NCI-H2029 (cell line): Measurements from ENCODE around the gene GSAP.

Experiments
- DNase-seq: peaks from one replicate; lab custom pipeline; 2025; lab: John Stamatoyannopoulos, UW

GSAP gene

DNA sequence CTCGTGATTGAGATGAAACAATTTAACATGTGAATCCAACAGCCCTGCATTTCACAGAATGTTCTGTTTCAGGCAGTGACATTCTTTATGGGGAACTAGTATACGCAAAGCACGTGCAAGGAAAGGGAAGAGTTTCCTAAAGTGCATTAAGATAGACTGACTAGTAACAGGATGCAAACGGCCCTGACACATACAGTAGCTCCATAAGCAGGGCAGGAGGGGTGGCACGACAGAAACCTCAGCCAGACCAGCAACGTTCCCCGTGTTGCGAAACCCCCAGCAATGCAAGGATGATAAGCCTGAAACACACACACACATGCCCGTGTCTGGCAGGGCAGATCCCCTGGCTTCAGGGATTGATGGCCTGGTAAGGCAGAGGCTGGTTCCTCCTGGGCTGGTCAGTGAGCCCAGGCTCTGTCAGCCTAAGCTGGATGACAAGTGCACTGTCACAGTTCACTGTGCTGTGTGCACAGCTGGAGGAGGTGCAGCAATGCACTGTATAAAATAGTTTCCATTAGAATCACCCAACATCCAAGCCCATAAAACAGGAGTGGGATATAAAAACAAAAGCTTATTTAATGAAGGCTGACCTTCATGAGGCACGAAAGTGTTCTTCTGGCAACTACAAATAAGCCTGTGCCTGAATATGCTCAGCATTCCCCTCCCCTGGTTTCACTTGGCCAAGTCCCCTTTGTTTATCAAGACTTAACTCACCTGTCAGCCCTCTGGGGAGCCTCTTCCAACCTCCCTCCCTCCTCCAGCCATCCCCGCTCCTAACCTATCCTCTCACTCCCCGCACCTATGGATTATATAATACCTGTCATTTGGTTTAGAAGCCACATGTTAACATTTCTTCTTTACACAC, 88.8 kb downstream of the GSAP start:
- peak; percentile 48 for DNase-seq

DNA sequence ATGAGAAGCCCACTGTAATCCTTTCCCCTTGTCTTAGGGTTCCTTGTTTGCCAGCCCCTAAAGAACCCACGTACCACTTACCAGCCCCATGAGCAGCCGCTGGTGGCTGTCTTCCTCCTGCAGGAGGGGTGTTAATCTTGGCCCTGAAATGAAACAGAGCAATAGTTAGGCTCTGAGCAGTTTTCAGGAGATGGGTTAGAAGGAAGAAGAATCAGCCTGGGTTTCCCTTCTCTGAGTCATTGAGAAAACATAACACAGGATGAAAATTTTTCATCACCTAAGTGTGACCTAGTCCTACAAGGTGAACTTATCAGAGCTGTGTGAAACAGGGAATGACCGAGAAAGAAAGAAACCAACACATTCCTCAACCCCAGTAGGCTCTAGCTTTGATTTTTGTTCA, 90.0 kb downstream of the GSAP start:
- DNase-seq = no peak

DNA sequence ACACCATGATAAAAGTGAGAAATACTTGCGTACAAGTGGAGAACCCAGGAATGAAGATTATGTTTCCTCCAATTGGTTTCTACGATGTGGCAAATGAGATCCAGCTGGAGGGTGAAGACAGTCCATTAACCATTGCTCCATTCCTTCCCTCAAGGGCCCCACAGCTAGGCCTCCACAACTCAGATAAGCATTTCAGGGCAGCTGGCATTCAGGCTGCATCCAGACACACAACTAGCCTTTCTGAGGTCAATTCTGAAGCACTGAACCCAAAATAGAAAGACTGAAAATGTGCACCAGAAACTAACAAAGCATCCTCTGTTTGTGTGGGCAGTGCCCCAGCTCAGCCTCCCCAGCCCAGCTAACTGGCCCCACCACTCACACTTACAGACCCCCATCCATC, 94.8 kb downstream of the GSAP start:
- DNase-seq = no peak

DNA sequence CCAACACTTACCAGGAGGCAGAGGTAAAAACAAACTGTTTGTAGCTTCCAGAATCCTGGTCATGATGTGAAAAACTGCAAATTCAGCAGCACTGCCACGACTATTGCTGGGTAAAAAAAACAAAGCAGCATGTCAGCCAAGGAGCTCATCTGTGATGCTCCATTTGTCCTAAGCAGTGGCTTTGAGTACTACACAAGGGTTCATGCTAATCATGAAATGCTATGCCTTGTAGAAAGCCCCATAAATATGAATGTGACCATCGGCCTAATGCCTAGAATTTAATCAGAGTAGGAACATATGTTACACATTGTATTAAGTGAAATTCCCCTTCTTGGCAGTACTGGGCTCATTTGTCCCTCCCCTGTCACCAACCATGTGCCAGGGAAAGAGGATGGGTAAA, 95.4 kb downstream of the GSAP start:
- no peak for DNase-seq

DNA sequence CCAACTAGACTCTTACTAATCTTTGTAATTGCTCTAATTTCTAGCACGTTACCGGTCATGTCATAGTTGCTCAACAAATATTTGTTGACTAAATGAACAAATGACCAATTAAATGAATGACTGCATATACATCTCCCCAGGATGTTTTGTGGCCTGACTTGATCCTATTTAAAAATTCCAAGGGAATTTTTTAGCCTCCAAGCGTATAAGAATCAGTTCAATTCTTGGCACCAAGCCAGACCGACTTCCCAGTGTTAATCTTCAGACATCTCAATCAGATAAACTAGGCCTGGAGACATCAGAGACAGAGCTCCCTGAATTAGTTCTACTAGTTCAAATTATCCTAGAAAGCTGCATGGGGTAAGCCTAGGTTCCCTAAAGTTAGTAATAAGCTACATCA, 96.0 kb downstream of the GSAP start:
- DNase-seq = no peak

DNA sequence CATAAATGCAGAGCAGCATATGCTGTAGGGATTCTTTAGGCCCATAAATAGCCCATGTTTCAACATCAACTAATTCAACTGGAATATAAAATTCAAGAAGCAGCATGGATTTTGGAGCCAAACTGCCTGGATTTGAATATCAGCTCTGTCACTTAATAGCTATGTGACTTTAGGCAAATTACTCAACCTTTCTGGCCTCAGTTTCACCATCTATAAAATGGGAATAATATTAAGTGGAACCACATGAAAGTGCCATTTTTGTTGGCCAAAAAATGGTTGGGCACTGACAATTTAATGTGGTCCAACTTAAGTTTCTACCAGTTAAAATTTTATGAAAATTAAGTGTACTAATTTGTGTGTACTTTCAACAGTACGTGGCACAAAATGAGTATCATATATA, 98.1 kb downstream of the GSAP start:
- DNase-seq = no peak

DNA sequence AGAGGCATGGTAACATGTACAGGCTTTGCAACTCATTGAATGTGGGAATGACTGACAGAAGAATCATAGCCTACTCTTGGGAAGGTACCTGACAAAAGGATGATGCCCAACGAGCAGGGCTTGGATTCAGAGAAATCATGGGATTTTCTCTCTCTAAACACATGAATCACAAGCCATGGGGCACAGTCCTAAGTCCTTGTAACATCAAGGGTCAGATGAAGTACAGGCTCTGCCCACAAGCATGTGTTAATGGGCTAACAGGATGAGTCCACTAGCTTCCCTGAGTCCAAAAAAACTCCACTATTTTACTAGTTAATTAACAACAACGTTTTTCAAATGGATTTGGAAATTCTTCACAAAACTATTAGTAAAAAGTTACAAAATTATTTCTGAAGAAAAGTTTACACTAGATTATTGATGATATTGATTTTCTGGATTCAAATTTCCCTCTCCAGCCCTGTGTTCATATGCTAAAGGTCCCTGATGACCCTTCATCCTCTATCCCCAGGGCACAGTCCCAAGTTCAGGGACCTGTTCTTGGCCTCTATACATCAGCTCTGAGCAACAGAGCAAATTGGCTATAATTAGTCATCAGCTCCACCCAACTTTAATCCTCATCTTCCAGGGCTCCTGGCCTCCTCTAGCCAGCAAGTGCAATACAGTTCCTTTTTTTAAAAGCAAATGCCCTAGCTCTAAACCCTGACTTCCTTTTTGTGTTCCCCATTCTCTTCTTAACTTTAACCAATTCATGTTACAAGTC, 99.8 kb downstream of the GSAP start:
- DNase-seq = no peak

DNA sequence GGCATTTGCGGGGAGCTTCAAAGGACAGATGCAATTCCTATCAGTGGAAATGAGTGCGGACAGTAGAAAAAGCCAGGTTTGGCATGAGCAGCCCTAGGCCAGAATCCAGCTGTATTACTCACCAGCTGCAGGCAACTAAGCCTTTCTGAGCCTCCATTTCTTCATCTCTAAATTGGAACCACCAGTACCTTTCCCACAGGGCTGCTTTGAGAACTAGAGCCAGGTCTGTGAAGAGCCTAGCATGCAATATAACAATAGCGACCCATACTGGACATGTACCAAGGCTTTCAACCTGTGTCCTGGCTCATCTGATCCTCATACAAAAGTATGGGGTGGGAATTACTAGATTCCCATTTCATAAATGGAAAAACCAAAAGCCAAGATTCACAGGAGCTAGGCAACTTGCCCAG, 101.0 kb downstream of the GSAP start:
- no peak for DNase-seq

DNA sequence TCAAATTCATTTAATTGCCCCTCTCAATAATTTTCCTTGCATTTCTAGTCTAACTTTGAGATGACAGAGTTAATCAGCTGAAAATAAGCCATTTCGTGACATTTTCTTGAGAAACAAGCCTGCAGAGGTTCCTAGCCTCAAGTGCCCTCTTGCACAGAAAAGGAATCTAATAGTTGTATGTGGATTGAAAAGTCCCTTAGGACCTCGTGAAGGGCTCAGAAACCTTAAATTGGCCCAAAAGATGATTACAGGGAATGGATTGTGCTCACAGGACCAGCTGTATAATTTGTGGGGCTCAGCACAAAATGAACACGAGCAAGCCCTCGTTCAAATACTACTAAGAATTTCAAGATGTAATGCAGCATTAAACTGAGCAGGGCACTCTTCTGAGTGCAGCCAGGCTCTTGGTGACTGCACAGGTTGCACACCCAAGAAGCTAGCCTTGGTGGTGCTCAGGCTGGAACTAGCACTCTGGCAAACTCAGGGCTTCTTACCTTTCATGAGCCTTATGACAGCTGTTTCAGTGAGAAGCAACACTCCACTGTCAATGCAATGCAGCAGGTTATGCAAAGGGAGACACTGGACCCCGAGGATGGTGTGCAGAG, 102.2 kb downstream of the GSAP start:
- DNase-seq = no peak

DNA sequence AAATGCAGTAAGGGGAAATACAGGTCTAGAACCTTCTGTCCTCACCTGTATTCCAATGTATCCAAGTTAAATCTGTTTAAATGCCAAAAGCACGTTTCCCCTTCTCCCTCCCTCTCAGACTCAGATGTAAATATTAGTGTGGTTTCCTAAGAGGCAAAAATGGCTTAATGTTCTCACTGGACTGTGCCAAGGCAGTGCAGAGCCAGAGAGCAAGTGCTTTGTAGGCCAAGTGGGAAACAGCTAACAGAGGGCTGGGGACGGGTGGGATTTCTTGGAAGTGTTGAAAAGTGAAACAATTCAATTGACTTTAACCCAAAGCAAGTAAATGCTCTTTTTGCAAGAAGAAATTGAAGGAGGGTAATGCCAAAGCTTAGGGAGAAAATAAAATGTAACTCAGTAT, 103.1 kb downstream of the GSAP start:
- no peak for DNase-seq

DNA sequence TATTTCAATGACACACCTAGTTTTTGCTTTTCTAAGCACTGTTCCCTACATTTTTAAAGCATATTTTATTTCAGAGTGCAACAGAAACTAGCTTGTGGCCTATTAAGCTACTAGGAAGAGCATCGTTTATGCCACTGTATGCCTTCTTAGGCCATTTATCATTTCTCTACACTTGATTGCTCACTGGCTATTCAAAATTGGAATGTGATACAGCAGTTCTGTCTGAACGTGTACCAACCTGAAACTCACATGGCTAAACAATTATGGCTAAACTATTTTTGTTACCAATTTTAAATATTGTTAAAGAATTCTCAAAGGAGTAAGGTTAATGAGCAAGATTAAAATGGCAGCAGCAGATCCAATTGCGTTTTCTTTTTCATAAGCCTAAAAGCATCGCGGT, 105.2 kb downstream of the GSAP start:
- no peak for DNase-seq

DNA sequence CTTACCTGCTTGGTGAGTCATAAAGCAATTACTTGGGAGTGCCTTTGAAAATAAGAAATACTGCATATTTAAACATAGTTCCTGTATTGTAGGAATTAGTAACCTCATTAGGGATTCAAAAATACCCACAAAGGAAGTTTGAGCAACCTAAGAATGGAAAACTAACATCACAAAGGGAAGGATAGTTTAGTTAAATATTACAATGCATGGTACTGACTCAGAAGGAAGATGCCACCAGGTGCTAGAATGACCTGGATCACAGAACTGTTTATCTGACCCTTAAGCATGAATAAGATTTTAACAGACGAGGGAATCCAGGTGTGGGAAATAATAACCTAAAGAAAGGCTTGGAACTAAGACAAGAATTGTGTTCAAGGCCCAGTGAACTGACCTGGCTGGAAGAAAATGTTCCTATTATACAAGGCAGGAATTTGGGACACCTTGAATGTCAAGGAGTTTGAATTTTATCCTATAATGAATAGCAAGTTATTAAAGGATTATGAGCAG, 106.4 kb downstream of the GSAP start:
- DNase-seq = no peak

DNA sequence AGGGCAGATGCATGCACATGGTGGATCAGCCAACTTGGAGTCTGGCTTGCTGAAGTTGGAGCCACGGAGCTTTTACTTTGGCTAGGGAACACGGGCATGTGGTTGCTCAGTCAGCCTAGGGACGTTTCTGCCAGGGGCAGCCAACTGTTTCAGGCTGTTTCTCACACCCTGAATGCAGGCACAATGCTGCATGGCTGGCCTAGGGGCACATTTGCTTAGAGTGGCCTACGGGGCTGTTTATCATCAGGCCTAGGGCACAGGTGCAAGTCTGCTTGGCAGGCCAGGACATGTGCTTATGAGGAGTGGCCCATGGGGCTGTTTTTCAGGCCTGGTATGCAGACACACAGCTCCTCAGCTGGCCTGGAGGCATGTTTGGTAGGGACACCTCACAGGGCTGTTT, 107.4 kb downstream of the GSAP start:
- no peak for DNase-seq

DNA sequence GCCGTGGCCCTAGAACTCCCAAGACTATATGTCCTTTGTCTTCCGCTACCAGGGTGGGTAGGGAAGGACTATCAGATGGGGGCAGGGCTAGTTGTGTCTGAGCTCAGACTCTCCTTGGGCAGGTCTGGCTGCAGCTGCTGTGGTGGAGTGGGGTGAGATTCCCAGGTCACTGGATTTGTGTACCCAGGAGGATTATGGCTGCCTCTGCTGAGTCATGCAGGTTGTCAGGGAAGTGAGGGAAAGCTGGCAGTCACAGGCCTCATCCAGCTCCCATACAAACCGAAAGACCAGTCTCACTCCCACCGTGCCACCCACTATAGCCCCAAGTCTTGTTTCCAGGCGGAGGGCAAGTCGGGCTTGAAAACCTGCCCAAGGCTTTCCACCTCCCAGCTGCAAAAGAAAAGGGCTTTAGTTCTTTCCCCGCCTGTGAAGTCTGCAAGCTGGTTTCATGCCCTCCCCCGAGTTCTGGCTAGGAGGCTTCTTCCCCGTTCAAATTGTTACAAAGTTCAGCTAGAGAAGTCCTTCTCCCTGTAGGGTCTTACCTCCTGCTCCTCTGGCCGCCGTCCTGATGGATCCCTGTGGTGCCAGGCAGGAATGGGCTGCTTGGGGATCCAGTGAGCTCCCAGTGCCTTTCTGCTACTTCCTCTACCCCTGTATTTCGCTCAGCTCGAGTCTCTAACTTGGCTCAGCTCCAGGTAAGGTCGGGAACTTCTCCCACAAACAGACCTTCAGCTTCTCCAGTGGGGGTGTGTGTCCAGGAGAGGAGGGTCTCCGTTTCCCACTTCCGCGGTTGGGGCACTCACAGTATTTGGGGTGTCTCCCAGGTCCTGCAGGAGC, 109.7 kb downstream of the GSAP start:
- DNase-seq = no peak

DNA sequence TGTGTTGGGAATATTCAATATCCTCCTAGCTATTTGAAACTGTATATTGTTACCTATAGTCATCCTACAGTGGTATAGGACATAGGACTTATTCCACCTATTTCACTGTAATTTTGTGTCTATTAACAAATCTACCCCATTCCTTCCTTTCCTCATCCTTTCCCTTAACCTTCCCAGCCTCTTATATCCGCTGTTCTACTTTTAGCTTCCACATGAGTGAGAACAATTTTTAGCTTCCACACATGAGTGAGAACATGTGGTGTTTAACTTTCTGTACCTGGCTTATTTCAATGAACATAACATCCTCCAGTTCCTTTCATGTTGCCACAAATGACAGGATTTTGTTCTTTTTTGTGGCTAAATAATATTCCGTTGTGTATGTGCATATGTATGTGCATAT, 120.6 kb downstream of the GSAP start:
- no peak for DNase-seq

DNA sequence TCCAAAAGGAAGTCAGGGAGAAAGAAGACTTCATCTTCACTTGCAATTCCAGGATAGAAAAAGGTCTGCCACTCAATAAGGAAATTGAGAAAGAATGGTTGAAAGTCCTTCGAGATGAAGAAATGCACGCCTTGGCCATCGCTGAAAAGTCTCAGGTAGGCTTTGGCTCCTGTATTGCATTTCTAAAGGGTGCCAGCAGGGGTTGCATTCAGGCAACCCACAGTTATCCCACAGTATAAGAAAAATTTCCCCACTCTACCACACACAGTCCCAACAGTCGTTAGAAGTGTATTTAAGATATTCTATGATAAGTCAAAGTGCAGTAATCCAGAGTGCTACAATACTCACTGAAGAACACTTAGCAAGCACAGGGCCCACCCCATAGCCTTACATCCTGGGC, 123.1 kb downstream of the GSAP start:
- DNase-seq = no peak

DNA sequence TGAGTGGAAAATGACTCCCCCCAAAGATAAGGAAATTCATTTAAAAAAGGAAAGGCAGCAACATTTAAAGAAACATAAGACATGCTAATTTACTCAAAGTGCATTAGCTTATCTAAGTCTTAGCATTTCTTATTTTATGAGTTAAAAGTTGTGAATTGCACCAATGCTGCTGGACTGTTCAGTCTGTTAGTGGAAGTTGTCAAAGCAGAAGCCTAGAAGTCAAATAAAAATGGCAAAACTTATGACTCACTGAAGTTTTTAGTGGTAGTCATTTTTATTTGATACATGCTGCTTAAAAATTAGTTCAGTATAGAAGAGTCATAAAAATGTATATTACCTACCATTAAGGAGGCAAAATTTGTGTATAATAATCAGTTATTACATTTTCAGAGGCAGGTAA, 125.7 kb downstream of the GSAP start:
- no peak for DNase-seq

DNA sequence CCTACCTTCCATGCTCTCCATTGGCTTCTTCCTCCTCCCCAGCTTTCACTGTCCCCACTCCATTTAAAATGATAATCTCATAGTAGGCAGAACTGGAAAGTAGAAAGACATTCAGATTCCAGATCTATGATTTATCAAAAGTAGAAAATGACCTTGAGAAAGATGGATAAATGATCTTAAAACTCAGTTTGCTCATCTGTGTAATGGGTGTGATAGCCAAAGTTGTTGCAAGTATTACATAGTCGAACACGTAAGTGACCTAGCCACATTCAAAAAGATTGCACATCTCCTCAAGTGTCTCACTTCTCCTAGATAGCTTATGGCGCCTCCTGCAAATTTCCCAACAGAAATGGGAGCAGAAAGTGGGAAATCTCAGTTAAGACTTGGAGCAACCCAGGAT, 126.8 kb downstream of the GSAP start:
- DNase-seq = no peak

DNA sequence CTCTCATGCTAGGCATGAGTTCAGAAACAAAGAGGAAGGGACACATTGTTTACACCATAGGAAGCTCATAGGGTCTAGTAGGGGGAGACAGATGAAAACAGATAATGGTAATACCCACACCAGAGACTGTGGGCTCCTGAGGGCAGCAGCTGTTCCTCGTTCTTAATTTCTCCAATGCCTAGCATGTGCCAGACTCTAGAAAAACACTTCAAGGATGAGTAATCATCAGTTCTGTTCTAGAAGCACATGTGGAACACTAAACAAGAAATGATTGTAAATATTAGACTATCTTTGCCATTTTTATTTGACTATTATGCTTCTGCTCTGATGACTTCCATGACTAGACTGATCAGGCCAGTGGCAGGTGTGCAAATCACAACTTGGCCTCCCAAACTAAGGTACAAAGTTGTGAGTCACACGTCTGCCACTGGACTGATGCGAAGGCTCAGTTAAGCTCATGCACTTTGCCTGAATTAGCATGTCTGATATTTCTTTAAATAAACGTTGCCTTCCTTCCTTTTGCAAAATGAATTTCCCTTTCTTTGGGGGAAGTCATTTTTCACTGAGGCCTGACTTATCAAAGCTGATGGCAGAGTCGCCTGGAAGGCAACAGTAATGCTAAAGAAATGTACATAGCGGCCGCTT, 127.4 kb downstream of the GSAP start:
- no peak for DNase-seq

DNA sequence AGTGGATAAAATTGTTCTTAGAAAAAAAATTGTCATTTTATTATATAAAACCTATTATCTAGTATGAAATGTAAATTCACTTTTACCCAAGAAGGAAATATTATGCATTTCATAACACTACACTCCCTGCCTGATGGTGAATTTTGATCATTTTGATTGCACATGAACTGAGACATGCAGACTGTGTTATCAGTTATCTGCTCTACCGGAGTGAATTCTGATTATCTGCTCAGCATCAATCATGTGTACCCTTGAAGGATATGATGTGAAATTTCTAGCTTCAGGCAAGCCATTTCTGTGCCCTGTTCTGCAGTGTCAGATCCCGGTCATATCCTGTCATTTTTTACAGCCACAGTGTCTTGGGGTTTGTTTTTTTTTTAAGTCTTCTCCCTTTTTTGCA, 131.5 kb downstream of the GSAP start:
- no peak for DNase-seq

DNA sequence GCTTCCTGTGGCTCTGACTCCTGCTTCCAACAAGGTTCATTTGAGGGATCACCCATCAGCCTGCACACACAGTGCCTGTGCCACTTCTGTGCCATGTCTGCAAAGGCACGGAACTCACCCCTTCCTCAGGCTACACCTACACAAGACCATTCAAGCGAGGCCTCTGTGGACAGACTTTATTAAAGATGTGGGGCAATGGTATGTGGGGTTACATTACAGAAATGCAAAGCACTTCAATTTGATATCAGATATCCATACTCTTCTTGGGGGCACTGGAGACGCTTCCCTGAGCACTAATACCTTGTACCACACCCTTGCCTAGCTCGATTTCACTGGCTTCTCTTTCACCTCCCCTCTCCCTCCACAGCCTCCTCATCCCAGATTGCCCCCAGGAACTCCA, 132.1 kb downstream of the GSAP start:
- no peak for DNase-seq

DNA sequence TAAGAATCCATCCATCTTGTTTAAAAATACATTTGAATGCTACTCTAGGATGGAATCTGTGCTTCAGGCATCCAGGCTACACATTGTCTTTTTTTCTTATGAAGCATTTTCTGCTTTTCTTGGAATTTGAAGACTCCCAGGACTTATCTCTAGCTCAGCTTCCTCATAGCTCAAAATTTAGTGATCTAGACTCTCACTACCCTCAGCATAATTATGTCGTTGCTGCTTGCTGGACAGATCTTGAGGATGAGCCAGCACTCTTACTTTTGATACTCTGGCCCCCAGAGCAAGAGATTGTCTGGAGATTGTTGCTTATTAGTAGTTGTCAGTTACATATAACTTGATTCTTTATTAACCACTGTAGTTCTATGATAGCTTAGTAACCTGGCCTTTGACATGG, 133.3 kb downstream of the GSAP start:
- DNase-seq = no peak
